Measurements from ENCODE around the gene ANGEL2.

- TF ChIP-seq CTCF (IDR thresholded peaks at IDR 0.05) = no peak
- TF ChIP-seq POLR2A (IDR thresholded peaks at IDR 0.05) = no peak
These were observed 49.1 kb downstream of the ANGEL2 start for GRCh38 chr1:212966616-212967015.

Measured in uterus (tissue), 2 donors.